NCI-H774 (cell line): ENCODE measurements around the gene SYCP2.

ENCODE experiments used
- DNase-seq: peaks from one replicate; lab custom pipeline; 2025; lab: John Stamatoyannopoulos, UW

The SYCP2 gene

DNA sequence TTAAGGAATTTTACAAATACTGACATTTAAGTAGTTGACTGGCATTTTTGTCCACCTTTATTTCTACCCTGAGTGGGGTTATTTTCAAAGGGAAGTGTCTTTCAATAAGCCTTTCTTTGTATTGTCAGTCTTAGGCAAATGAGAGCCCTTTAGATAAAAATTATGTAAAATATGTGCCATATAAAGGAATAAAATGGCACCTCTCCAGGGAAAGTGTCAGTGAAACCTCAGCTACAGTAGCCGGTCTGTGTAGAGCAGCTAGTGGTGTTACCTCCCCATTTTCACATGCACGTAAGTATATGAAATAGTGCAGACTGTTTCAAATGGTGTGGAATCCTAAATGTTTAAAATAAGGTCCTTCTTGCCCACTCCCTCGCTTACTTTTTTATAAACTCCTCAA, 11.7 kb upstream of the SYCP2 start:
- no peak for DNase-seq

- DNase-seq, result no peak
Measured at GRCh38 chr20:59944726-59945125, 11.3 kb upstream of the SYCP2 start.

GRCh38 chr20:59942245-59942644, 8.8 kb upstream of the SYCP2 start:
- DNase-seq, result no peak

DNA sequence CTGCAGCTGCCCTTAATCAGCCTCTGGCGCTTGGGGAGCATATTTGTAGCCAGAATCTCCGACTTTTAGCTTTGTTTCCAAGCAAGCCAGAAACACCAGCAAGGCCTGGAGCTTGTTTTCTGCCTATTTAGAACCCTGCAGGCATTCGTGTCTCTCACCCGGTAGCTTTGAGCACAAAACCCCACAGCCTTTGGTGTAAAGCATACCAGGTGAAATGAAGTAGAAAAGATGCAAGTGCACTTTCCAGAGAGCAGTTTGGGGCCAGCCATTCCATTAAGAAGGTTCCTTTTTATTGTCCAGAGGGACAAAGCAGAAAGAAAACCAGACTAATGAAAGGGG, 7.5 kb upstream of the SYCP2 start:
- DNase-seq, result no peak

- DNase-seq, result peak; percentile 87
Measured at GRCh38 chr20:59940129-59940955, 6.9 kb upstream of the SYCP2 start, which contains the start of the genes FAM217B and PPP1R3D. Gene FAM217B (plus strand): TSS chr20:59940389. CDS start chr20:59943944, 3,555 bp downstream. Gene PPP1R3D (minus strand): TSS chr20:59940305. CDS start chr20:59939931, 374 bp downstream.

DNA sequence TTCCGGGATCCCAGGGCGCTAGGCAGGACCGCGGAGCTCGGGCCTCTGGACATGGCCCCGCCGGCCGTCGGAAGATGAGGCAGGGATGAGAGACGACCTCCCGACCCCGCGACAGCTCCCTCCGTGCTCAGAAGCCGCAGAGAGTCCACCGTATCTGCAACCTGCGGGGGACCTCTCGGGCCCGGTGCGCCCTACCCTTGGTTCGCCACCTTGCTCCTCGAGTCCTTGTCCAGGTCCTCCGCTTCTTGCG, 6.4 kb upstream of the SYCP2 start:
- DNase-seq, result no peak

DNA sequence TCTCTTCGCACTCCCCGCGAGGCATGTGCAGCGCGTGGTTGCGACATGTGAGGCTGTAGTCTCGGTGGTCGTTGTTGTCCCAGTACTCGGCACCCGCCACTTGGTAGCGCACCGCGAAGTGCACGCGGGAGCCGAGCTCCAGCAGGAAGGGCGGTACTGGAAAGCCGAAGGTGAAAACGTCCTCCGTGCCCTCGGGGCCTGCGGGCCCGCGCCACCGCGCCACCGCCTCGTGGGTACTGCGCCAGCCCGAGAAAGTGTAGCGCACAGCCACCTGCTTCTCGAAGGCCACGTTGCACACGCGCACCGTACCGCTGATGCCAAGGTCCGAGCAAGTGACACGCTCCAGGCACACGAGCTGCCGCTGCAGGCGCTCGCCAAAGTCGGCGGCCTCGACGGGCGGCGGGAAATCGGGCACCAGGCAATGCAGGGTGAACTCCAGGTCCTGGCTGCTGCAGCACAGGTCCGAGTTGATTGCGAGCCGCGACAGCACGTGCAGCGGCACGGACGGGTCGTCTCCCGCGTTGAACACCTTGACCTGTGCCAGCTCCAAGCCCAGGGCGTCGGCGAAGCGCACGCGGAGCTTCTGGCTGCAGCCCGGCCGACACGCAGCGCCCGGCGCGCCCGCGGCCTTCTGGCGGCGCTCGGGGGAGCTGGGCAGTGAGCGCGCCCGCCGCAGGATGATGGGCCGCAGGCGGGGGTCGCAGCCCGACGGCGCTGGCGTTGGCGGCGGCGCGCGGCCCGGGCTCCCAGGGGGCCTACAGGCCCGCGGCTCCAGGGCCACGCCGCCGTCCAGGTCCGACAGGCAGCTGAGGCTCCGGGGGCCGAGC, 5.8 kb upstream of the SYCP2 start:
- no peak for DNase-seq

GRCh38 chr20:59938696-59939051, 5.2 kb upstream of the SYCP2 start:
- no peak for DNase-seq

DNA sequence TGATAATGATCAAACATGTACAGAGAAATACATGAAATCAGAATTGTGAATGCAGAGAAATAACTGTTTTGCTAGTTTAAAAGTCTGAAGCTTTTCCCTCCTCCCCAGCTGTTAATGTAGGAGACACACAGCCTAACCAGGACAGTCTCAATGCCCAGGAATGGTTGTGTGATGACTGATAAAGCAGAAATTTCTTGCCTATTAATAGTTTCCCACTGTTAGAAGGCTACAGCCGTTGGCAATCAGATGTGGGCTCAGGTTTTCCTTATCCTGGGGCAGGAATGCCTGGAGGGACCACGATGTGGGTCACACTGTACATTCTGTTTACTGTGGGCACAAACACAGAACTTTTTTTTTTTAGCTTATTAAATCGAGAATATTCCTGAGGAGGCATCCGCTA, 4.8 kb upstream of the SYCP2 start:
- no peak for DNase-seq

DNA sequence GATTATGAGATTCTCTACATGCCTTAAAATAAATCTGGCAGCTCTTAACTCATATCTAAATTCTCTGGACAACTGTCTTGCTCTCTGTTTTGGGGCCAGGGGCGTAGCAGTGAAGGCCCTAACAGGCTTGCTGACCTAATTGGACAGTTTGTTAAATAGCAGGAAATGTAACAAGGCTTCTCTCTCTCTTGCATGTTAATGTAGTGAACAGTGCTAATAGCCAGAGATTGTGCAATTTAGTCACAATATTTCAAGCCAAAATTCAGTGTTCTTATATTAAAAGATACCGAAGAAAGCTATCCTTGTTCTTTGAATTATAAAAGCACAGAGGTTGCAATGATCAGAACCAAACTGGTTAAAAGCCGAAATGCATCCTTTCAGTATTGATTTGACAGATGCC, 3.7 kb upstream of the SYCP2 start:
- no peak for DNase-seq

DNA sequence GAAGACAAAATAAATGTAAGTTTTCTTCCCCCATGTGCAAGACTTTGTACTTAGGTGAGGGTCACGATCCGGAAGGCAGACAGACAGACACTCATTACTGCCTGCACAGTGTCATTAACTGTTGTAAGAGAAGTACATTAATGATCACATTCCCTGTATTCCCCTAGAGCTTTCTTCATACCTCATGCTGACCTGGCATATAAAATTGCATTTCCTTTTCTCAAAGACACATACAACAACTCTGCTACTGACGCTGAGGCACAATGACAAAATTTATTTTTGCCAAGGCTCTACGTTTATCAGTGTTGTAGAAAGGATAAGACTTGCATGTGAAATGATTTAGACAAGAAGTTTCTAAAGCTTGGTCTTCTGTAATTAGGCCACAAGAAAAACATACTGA, 3.0 kb upstream of the SYCP2 start:
- no peak for DNase-seq

DNA sequence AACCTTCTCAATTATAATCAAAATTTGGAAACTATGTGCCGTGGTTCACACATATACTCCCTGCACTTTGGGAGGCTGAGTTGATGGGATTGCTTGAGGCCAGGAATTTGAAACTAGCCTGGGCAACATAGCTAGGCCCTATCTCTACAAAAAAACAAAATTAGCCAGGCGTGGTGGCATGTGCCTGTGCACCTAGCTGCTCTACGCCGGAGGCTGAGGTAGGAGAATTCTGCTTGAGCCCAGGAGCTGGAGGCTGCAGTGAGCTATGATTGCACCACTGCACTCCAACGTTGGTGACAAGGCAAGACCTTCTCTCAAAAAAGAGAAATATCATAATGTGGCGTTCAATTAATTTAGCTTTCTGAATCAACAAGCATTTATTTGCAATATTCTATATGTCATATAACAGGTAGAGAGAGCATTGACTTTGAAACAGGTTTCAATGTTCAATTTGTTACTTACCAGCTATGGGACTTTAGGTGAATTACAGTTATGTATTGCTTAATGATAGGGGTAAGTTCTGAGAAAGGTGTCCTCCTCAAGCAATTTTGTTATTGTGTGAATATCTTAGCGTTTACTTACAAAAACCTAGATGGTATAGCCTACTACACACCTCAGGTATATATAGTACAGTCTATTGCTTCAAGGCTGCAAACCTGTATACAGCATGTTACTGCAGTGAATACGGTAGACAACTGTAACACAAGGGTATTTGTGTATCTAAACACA, 2.2 kb upstream of the SYCP2 start:
- no peak for DNase-seq

DNA sequence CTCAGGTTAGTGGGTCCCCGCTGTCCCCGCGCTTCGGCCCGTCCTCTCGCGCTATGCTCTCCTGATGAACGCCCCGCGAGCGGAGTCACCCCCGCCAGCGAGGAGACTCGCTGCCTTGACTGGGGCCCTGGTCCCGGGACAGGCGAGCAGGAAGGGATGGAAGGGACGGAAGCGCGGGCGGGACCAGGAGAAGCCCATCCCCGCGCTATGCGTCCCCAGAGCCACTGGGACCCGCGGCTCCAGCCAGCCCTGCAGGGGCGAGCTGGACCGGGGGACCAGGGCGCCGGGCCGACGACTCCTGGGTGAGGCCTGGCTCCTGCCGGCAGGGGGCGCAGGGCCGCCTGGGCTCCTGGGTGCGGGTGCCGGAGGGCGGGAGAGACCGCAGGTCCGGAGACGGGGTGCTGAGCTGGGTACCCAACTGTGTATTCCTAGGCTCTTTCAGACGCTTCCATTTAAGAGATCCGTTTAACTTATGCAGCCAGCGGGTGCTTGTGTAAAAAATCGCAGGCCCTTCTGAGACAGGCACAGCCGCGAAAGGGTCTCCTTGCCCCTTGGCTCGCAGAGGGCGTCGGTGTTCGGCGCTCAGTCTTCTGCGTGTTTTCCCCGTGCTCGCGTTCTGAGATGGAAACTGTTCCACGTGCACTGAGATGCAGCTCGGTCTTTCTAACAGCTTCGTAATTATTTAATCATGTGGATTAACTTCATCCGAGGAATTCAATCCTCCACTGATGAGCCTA, 580 bp upstream of the SYCP2 start:
- DNase-seq, result peak; percentile 62

DNA sequence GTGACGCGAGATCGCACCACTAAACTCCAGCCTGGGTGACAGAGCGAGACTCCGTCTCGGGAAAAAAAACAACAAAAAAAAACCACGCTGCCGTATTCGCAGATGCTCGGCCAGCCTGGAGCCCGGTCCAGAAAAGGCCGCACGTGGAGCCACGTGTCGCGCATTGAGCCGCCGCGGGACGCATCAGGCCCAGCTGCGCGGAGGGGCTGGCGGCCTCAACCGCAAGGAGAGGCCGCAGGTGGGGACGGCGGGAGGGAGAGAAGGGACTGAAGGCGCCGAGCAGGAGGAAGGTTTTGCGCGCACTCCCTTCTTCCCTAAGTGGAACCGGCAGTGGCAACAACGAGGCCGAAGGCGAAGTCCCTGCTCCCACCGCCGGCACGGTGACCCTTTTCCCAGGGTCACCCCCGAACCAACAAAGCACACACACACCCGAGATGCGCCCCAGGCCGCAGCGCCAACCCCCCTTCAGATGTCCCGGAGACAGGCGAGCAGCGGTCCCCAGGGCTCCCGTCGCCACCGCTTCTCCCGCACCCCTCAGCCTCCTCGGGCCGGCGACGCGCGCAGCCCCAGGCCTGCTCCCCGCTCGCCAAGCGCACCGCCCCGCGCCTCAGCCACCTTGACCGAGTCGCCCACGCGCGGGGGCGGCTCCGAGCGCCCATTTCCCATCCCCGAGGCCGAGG, 681 bp downstream of the SYCP2 start:
- no peak for DNase-seq

GRCh38 chr20:59931511-59932312, 1.7 kb downstream of the SYCP2 start:
- DNase-seq, result no peak

GRCh38 chr20:59925899-59926298, 7.5 kb downstream of the SYCP2 start:
- no peak for DNase-seq

GRCh38 chr20:59925359-59925758, 8.1 kb downstream of the SYCP2 start:
- no peak for DNase-seq

DNA sequence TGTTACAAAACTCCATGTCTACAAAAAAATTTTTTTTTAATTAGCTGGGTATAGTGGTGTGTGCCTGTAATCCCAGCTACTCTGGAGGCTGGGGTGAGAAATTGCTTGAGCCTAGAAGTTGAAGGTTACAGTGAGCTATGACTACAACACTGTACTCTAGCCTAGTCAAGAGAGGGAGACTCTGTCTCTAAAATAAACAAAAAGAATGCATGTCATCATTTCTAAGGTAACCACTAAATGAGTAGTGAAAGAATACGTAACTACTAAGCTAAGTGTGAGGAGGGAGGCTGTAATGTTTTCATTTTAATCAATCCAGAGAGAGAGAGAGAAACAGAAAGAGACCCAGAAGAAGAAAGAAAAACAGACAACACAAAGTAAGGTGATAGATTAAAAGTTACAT, 9.9 kb downstream of the SYCP2 start:
- no peak for DNase-seq

- DNase-seq, result no peak
Measured at GRCh38 chr20:59920944-59921343, 12.5 kb downstream of the SYCP2 start.

GRCh38 chr20:59912609-59913008, 20.8 kb downstream of the SYCP2 start:
- no peak for DNase-seq

DNA sequence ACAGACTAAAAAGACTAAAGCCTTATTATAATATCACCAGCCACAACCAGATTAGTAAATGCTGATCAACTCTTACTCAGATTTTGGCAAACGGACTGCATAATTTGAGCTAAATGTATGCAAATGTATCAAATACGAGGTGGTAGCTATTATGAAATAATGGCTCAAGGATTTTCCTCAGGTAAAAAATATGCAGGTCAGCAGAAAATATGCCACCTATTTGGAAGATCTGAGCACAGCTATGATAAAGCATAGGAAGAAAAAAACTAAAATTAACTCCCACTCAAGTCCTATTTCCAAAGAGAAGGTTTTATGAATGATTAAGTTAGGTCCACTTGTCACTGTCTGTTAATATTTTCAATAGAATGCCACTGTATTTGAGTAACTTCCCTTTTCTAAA, 22.4 kb downstream of the SYCP2 start:
- no peak for DNase-seq
